ENCODE measurements around the gene PALLD. TPM values are rescaled to one million over a fixed set of nuclear protein-coding genes. Genes with fewer than 3 reads are reported as not detected.

The PALLD gene
- total and polyA plus RNA-seq, 2 of the 13 experiments (the other 11 are each of a cell fraction or from before 2014, with no cell fraction given), result 0.50 to 1.5 TPM

DNA sequence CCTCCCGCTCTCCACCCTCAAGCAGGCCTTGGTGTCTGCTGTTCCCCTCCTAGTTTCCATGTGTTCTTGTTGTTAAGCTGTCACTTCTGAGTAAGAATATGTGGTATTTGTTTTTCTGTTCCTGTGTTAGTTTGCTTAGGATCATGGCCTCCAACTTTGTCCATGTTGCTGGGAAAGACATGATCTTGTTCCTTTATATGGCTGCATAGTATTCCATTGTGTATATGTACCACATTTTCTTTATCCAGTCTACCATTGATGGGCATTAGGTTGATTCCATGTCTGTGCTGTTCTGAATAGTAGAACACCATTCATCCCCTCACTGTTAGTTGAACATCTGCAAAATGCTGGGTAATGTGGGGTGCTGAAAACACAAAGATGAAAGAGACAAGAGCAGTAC is 222.9 kb downstream of the PALLD start:
- TF ChIP-seq, protein P1, sequence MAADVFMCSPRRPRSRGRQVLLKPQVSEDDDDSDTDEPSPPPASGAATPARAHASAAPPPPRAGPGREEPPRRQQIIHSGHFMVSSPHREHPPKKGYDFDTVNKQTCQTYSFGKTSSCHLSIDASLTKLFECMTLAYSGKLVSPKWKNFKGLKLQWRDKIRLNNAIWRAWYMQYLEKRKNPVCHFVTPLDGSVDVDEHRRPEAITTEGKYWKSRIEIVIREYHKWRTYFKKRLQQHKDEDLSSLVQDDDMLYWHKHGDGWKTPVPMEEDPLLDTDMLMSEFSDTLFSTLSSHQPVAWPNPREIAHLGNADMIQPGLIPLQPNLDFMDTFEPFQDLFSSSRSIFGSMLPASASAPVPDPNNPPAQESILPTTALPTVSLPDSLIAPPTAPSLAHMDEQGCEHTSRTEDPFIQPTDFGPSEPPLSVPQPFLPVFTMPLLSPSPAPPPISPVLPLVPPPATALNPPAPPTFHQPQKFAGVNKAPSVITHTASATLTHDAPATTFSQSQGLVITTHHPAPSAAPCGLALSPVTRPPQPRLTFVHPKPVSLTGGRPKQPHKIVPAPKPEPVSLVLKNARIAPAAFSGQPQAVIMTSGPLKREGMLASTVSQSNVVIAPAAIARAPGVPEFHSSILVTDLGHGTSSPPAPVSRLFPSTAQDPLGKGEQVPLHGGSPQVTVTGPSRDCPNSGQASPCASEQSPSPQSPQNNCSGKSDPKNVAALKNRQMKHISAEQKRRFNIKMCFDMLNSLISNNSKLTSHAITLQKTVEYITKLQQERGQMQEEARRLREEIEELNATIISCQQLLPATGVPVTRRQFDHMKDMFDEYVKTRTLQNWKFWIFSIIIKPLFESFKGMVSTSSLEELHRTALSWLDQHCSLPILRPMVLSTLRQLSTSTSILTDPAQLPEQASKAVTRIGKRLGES (CRISPR knock-in tag; IDR thresholded peaks at IDR 0.05; ENCODE audit: borderline replicate concordance), result no peak
- TF ChIP-seq ARNT (IDR thresholded peaks at IDR 0.05) (no peak), ELF3 (CRISPR knock-in tag; IDR thresholded peaks at IDR 0.05) (no peak), ZNF274 (CRISPR knock-in tag; IDR thresholded peaks at IDR 0.05) (no peak), ZNF20 (CRISPR knock-in tag; IDR thresholded peaks at IDR 0.05) (no peak), CREB1 (IDR thresholded peaks at IDR 0.05) (no peak), CREB1 (CRISPR knock-in tag; IDR thresholded peaks at IDR 0.05) (no peak), ZNF768 (CRISPR knock-in tag; IDR thresholded peaks at IDR 0.05) (no peak), EHMT2 (IDR thresholded peaks at IDR 0.05; ENCODE audit: borderline replicate concordance, low read depth, low read length) (no peak), ZNF367 (CRISPR knock-in tag; IDR thresholded peaks at IDR 0.05; ENCODE audit: borderline replicate concordance) (no peak)
- TF ChIP-seq, protein P2, sequence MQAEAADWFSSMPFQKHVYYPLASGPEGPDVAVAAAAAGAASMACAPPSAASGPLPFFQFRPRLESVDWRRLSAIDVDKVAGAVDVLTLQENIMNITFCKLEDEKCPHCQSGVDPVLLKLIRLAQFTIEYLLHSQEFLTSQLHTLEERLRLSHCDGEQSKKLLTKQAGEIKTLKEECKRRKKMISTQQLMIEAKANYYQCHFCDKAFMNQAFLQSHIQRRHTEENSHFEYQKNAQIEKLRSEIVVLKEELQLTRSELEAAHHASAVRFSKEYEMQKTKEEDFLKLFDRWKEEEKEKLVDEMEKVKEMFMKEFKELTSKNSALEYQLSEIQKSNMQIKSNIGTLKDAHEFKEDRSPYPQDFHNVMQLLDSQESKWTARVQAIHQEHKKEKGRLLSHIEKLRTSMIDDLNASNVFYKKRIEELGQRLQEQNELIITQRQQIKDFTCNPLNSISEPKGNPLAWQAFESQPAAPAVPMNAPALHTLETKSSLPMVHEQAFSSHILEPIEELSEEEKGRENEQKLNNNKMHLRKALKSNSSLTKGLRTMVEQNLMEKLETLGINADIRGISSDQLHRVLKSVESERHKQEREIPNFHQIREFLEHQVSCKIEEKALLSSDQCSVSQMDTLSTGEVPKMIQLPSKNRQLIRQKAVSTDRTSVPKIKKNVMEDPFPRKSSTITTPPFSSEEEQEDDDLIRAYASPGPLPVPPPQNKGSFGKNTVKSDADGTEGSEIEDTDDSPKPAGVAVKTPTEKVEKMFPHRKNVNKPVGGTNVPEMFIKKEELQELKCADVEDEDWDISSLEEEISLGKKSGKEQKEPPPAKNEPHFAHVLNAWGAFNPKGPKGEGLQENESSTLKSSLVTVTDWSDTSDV (CRISPR knock-in tag; IDR thresholded peaks at IDR 0.05), result no peak
- in situ Hi-C loops (cut with HindIII; ENCODE audit: extremely low pct_ligation_motif_present, low pct_unique_long_range_greater_than_20kb), result loop anchor here (10.0 kb wide), 1 partner anchor 195 kb away; no protein-coding TSS in a partner anchor
- 85% methylated on average over 1 of the region's 1 CpG for WGBS (ENCODE audit: low lambda C conversion rate)

More for the DNA sequence above, 222.9 kb downstream of the PALLD start:
- no peak overlapping the region for H2AFZ ChIP-seq (ENCODE audit: low read length)
- no peak overlapping the region for H3K9ac ChIP-seq (ENCODE audit: insufficient read depth, low read depth, low read length)
- ChIA-PET POLR2A (no interaction called here), CTCF (ENCODE audit: low intra/inter-chr PET ratio, low total read pairs) (interaction anchor here (0.5 kb wide), 1 partner anchor 640 kb away, joined by 3 read pairs; no protein-coding TSS in a partner anchor)
- no peak overlapping the region for H3K27ac ChIP-seq (ENCODE audit: extremely low read length, insufficient read depth, low read length)
- no peak for FAIRE-seq
- H3K4me2 ChIP-seq (ENCODE audit: low read depth, low read length), result no peak overlapping the region
- H3K27me3 ChIP-seq (ENCODE audit: control insufficient read depth in 1 of 2, insufficient read depth in 2 of 2, low read length in 2 of 2), result no peaks in the 10 kb centered on the region; a peak in 1 of 5 replicates
- intact Hi-C loops (cut with micrococcal nuclease; ENCODE audit: unreplicated experiment), result no loop called here
- no peaks in the 10 kb centered on the region for H3K79me2 ChIP-seq (ENCODE audit: insufficient read depth, low read length)
- no peak for ATAC-seq
- BruUV-seq (replicated peaks), result no TSS peak
- DNase-seq (ENCODE audit: low spot score), result no peak
- H3K4me3 ChIP-seq (replicated peaks in 1 of 3; ENCODE audit: insufficient read depth in 1 of 3, low read depth in 2 of 3, low read length in 3 of 3), result no peak overlapping the region
- no peaks in the 10 kb centered on the region for H3K4me1 ChIP-seq (ENCODE audit: insufficient read depth, low read length)
- no peaks in the 10 kb centered on the region for H4K20me1 ChIP-seq (ENCODE audit: insufficient read depth, low read length)
- no peaks in the 10 kb centered on the region for H3K9me3 ChIP-seq (ENCODE audit: low read length)
- H3K36me3 ChIP-seq (replicated peaks in 1 of 2; ENCODE audit: control insufficient read depth in 1 of 2, insufficient read depth in 2 of 2, low read length in 2 of 2), result no peaks in the 10 kb centered on the region
